WTC11 (cell line): ENCODE measurements around the gene SSC5D. TPM values are rescaled to one million over a fixed set of nuclear protein-coding genes. Genes with fewer than 3 reads are reported as not detected.

Experiments
- EMX1 ChIP-seq: fragments of 250-450 bp; sonication (Bioruptor Pico); IDR thresholded peaks from 2 replicates; pipeline ENCODE4 v1.8.0; 2021; ENCODE audit warnings: mild to moderate bottlenecking
- GABPB1 ChIP-seq: sonication (generic); formaldehyde crosslinking; IDR thresholded peaks from 2 replicates; pipeline ENCODE4 v1.8.1; 2023; ENCODE audit warnings: mild to moderate bottlenecking, missing genetic modification reagents
- JAZF1 ChIP-seq: fragments of 250-450 bp; sonication (Bioruptor Pico); IDR thresholded peaks from 2 replicates; pipeline ENCODE4 v1.9.0; 2021; ENCODE audit warnings: moderate library complexity, mild to moderate bottlenecking, inconsistent platforms
- PRRX2 ChIP-seq: fragments of 250-450 bp; sonication (Bioruptor Pico); IDR thresholded peaks from 2 replicates; pipeline ENCODE4 v1.8.0; 2021; ENCODE audit warnings: mild to moderate bottlenecking
- SOX15 ChIP-seq: fragments of 250-450 bp; sonication (Bioruptor Pico); IDR thresholded peaks from 2 replicates; pipeline ENCODE4 v1.9.0; 2021; ENCODE audit warnings: mild to moderate bottlenecking
- SP1 ChIP-seq: sonication (generic); formaldehyde crosslinking; conservative IDR thresholded peaks from 2 replicates; pipeline ENCODE4 v1.8.1; 2022; ENCODE audit warnings: missing genetic modification reagents
- TCF7 ChIP-seq: sonication (generic); formaldehyde crosslinking; IDR thresholded peaks from 2 replicates; pipeline ENCODE4 v1.8.0; 2022; ENCODE audit warnings: mild to moderate bottlenecking, low read depth, missing genetic modification reagents, moderate library complexity
- TEAD1 ChIP-seq: sonication (generic); formaldehyde crosslinking; IDR thresholded peaks from 2 replicates; pipeline ENCODE4 v1.8.0; 2022; ENCODE audit warnings: mild to moderate bottlenecking, missing genetic modification reagents
- ZNF396 ChIP-seq: fragments of 250-450 bp; sonication (Bioruptor Pico); IDR thresholded peaks from 2 replicates; pipeline ENCODE4 v1.8.0; 2021; ENCODE audit warnings: mild to moderate bottlenecking, moderate library complexity, borderline replicate concordance
- total RNA-seq: library from RNA; stranded (reverse); gene quantifications from 3 replicates; pipeline ENCODE4 v1.2.3, GENCODE V29; 2021
- TF ChIP-seq, protein P1 (sequence below): fragments of 250-450 bp; sonication (Bioruptor Pico); IDR thresholded peaks from 2 replicates; pipeline ENCODE4 v1.9.0; 2021; ENCODE audit warnings: mild to moderate bottlenecking, borderline replicate concordance
- TF ChIP-seq, protein P2 (sequence below): sonication (generic); formaldehyde crosslinking; IDR thresholded peaks from 2 replicates; pipeline ENCODE4 v1.8.0; 2022; ENCODE audit warnings: mild to moderate bottlenecking, missing genetic modification reagents
- TF ChIP-seq, protein P3 (sequence below): sonication (generic); formaldehyde crosslinking; IDR thresholded peaks from 2 replicates; pipeline ENCODE4 v1.8.0; 2022; ENCODE audit warnings: mild to moderate bottlenecking, missing genetic modification reagents
- TF ChIP-seq, protein P4 (sequence below): sonication (generic); formaldehyde crosslinking; IDR thresholded peaks from 2 replicates; pipeline ENCODE4 v1.8.1; 2023; ENCODE audit warnings: mild to moderate bottlenecking, missing genetic modification reagents
- TF ChIP-seq, protein P5 (sequence below): sonication (generic); formaldehyde crosslinking; IDR thresholded peaks from 2 replicates; pipeline ENCODE4 v1.8.1; 2023; ENCODE audit warnings: mild to moderate bottlenecking, missing genetic modification reagents, moderate library complexity
- TF ChIP-seq, protein P6 (sequence below): sonication (generic); formaldehyde crosslinking; conservative IDR thresholded peaks from 2 replicates; pipeline ENCODE4 v1.8.1; 2022; ENCODE audit warnings: mild to moderate bottlenecking, missing genetic modification reagents
- TF ChIP-seq, protein P7 (sequence below): sonication (generic); formaldehyde crosslinking; IDR thresholded peaks from 2 replicates; pipeline ENCODE4 v1.8.1; 2023; ENCODE audit warnings: mild to moderate bottlenecking, missing genetic modification reagents, borderline replicate concordance
- TF ChIP-seq, protein P8 (sequence below): fragments of 250-450 bp; sonication (Bioruptor Pico); IDR thresholded peaks from 2 replicates; pipeline ENCODE4 v1.8.0; 2021; ENCODE audit warnings: mild to moderate bottlenecking
- TF ChIP-seq, protein P9 (sequence below): sonication (generic); formaldehyde crosslinking; IDR thresholded peaks from 2 replicates; pipeline ENCODE4 v1.8.0; 2022; ENCODE audit warnings: missing genetic modification reagents

SSC5D gene
- total RNA-seq, 1 experiment from 2014 or later, result 2.9 TPM

DNA sequence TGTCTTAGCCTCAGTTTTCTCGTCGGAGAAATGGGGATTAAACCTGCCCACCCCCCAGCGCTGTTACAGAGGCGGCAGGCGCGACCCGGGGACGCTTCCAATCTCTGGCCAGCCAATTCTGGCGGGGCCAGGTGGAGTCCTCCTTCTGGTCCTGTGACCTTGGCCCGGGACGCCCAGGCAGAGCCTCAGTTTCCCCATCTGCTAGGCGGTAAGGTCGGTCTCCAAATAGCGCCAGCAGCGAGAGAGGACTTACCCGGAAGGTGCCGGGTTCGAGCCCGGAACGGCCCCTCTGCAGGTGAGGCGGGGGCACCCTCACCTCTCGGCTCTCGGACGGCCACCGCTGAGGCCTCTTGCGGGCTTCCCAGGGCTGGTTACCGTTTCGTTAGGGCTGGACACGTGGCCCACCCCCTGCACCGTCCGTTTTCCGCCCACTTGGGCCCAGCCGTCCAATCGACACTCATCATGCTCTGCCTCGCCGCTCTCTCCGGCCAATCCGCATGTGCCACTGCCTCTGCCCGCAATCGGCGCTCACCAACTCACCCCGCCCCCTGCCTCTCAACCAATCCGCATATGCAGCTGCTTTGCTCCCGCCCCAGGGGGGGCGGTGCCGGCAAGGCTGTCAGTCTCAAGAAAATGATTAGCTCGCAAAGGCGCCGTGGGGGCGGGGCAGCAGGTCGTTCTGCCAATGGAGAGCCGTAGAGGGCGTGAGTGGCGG is 26.8 kb upstream of the SSC5D start, which contains the start of gene ISOC2 (continued):
- TF ChIP-seq, protein P1, sequence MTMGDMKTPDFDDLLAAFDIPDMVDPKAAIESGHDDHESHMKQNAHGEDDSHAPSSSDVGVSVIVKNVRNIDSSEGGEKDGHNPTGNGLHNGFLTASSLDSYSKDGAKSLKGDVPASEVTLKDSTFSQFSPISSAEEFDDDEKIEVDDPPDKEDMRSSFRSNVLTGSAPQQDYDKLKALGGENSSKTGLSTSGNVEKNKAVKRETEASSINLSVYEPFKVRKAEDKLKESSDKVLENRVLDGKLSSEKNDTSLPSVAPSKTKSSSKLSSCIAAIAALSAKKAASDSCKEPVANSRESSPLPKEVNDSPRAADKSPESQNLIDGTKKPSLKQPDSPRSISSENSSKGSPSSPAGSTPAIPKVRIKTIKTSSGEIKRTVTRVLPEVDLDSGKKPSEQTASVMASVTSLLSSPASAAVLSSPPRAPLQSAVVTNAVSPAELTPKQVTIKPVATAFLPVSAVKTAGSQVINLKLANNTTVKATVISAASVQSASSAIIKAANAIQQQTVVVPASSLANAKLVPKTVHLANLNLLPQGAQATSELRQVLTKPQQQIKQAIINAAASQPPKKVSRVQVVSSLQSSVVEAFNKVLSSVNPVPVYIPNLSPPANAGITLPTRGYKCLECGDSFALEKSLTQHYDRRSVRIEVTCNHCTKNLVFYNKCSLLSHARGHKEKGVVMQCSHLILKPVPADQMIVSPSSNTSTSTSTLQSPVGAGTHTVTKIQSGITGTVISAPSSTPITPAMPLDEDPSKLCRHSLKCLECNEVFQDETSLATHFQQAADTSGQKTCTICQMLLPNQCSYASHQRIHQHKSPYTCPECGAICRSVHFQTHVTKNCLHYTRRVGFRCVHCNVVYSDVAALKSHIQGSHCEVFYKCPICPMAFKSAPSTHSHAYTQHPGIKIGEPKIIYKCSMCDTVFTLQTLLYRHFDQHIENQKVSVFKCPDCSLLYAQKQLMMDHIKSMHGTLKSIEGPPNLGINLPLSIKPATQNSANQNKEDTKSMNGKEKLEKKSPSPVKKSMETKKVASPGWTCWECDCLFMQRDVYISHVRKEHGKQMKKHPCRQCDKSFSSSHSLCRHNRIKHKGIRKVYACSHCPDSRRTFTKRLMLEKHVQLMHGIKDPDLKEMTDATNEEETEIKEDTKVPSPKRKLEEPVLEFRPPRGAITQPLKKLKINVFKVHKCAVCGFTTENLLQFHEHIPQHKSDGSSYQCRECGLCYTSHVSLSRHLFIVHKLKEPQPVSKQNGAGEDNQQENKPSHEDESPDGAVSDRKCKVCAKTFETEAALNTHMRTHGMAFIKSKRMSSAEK (CRISPR knock-in tag), result 0 out of 2 replicates have a peak, but pooled peaks have one; percentile 87
- no peak for TF ChIP-seq SOX15
- TF ChIP-seq ZNF396, result no peak
- TF ChIP-seq, protein P2, sequence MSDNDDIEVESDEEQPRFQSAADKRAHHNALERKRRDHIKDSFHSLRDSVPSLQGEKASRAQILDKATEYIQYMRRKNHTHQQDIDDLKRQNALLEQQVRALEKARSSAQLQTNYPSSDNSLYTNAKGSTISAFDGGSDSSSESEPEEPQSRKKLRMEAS (CRISPR knock-in tag), result peak; percentile 95
- no peak for TF ChIP-seq TCF7 (CRISPR knock-in tag)
- TF ChIP-seq, protein P3, sequence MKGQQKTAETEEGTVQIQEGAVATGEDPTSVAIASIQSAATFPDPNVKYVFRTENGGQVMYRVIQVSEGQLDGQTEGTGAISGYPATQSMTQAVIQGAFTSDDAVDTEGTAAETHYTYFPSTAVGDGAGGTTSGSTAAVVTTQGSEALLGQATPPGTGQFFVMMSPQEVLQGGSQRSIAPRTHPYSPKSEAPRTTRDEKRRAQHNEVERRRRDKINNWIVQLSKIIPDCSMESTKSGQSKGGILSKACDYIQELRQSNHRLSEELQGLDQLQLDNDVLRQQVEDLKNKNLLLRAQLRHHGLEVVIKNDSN (CRISPR knock-in tag), result peak; percentile 96
- TF ChIP-seq JAZF1, result no peak
- TF ChIP-seq, protein P4, sequence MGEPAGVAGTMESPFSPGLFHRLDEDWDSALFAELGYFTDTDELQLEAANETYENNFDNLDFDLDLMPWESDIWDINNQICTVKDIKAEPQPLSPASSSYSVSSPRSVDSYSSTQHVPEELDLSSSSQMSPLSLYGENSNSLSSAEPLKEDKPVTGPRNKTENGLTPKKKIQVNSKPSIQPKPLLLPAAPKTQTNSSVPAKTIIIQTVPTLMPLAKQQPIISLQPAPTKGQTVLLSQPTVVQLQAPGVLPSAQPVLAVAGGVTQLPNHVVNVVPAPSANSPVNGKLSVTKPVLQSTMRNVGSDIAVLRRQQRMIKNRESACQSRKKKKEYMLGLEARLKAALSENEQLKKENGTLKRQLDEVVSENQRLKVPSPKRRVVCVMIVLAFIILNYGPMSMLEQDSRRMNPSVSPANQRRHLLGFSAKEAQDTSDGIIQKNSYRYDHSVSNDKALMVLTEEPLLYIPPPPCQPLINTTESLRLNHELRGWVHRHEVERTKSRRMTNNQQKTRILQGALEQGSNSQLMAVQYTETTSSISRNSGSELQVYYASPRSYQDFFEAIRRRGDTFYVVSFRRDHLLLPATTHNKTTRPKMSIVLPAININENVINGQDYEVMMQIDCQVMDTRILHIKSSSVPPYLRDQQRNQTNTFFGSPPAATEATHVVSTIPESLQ, result peak; percentile 69; the same call in 1 of the 2 replicates
- TF ChIP-seq TEAD1 (CRISPR knock-in tag), result peak; percentile 84; the same call in 1 of the 2 replicates
- TF ChIP-seq SP1 (CRISPR knock-in tag), result peak; percentile 99
- TF ChIP-seq, protein P5, sequence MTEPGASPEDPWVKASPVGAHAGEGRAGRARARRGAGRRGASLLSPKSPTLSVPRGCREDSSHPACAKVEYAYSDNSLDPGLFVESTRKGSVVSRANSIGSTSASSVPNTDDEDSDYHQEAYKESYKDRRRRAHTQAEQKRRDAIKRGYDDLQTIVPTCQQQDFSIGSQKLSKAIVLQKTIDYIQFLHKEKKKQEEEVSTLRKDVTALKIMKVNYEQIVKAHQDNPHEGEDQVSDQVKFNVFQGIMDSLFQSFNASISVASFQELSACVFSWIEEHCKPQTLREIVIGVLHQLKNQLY, result no peak
- TF ChIP-seq, protein P6, sequence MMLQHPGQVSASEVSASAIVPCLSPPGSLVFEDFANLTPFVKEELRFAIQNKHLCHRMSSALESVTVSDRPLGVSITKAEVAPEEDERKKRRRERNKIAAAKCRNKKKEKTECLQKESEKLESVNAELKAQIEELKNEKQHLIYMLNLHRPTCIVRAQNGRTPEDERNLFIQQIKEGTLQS (CRISPR knock-in tag), result no peak
- TF ChIP-seq, protein P7, sequence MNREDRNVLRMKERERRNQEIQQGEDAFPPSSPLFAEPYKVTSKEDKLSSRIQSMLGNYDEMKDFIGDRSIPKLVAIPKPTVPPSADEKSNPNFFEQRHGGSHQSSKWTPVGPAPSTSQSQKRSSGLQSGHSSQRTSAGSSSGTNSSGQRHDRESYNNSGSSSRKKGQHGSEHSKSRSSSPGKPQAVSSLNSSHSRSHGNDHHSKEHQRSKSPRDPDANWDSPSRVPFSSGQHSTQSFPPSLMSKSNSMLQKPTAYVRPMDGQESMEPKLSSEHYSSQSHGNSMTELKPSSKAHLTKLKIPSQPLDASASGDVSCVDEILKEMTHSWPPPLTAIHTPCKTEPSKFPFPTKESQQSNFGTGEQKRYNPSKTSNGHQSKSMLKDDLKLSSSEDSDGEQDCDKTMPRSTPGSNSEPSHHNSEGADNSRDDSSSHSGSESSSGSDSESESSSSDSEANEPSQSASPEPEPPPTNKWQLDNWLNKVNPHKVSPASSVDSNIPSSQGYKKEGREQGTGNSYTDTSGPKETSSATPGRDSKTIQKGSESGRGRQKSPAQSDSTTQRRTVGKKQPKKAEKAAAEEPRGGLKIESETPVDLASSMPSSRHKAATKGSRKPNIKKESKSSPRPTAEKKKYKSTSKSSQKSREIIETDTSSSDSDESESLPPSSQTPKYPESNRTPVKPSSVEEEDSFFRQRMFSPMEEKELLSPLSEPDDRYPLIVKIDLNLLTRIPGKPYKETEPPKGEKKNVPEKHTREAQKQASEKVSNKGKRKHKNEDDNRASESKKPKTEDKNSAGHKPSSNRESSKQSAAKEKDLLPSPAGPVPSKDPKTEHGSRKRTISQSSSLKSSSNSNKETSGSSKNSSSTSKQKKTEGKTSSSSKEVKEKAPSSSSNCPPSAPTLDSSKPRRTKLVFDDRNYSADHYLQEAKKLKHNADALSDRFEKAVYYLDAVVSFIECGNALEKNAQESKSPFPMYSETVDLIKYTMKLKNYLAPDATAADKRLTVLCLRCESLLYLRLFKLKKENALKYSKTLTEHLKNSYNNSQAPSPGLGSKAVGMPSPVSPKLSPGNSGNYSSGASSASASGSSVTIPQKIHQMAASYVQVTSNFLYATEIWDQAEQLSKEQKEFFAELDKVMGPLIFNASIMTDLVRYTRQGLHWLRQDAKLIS (CRISPR knock-in tag), result no peak
- TF ChIP-seq, protein P8, sequence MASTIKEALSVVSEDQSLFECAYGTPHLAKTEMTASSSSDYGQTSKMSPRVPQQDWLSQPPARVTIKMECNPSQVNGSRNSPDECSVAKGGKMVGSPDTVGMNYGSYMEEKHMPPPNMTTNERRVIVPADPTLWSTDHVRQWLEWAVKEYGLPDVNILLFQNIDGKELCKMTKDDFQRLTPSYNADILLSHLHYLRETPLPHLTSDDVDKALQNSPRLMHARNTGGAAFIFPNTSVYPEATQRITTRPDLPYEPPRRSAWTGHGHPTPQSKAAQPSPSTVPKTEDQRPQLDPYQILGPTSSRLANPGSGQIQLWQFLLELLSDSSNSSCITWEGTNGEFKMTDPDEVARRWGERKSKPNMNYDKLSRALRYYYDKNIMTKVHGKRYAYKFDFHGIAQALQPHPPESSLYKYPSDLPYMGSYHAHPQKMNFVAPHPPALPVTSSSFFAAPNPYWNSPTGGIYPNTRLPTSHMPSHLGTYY (CRISPR knock-in tag), result peak; percentile 78; the same call in 1 of the 2 replicates
- TF ChIP-seq PRRX2 (CRISPR knock-in tag), result 0 out of 2 replicates have a peak, but pooled peaks have one; percentile 65
- TF ChIP-seq GABPB1 (CRISPR knock-in tag), result no peak; the same call in 1 of the 2 replicates
- TF ChIP-seq, protein P9, sequence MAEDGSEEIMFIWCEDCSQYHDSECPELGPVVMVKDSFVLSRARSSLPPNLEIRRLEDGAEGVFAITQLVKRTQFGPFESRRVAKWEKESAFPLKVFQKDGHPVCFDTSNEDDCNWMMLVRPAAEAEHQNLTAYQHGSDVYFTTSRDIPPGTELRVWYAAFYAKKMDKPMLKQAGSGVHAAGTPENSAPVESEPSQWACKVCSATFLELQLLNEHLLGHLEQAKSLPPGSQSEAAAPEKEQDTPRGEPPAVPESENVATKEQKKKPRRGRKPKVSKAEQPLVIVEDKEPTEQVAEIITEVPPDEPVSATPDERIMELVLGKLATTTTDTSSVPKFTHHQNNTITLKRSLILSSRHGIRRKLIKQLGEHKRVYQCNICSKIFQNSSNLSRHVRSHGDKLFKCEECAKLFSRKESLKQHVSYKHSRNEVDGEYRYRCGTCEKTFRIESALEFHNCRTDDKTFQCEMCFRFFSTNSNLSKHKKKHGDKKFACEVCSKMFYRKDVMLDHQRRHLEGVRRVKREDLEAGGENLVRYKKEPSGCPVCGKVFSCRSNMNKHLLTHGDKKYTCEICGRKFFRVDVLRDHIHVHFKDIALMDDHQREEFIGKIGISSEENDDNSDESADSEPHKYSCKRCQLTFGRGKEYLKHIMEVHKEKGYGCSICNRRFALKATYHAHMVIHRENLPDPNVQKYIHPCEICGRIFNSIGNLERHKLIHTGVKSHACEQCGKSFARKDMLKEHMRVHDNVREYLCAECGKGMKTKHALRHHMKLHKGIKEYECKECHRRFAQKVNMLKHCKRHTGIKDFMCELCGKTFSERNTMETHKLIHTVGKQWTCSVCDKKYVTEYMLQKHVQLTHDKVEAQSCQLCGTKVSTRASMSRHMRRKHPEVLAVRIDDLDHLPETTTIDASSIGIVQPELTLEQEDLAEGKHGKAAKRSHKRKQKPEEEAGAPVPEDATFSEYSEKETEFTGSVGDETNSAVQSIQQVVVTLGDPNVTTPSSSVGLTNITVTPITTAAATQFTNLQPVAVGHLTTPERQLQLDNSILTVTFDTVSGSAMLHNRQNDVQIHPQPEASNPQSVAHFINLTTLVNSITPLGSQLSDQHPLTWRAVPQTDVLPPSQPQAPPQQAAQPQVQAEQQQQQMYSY, result no peak
- no peak for TF ChIP-seq EMX1 (CRISPR knock-in tag)
